Liver (tissue), 9 donors: ENCODE data around the gene BCL2L13. TPM values are rescaled to one million over a fixed set of nuclear protein-coding genes. Genes with fewer than 3 reads are reported as not detected.

Experiments used
- DNase-seq: peaks from one replicate; pipeline ENCODE4 v3.0.0-alpha.2; 2017; ENCODE audit warnings: low spot score
- H3K27ac ChIP-seq, 2 donors: one replicate each; pipeline ENCODE4 v1.7.0; 2013; ENCODE audit warnings: inconsistent platforms in 2 of 2, low read length in 2 of 2, control low read depth in 1 of 2, low read depth in 1 of 2, mild to moderate bottlenecking in 1 of 2
- H3K27me3 ChIP-seq, 4 donors: one replicate each; pipeline versions ENCODE4 v1.6.1 to v1.7.0; 2013; ENCODE audit warnings: low read length in 3 of 4, inconsistent platforms in 1 of 4, mild to moderate bottlenecking in 1 of 4, moderate library complexity in 1 of 4; ENCODE audit not compliant: control insufficient read depth in 4 of 4, insufficient read depth in 4 of 4
- H3K36me3 ChIP-seq, 4 donors: one replicate each; pipeline versions ENCODE4 v1.6.1 to v1.7.0; 2013; ENCODE audit warnings: low read length in 3 of 4, mild to moderate bottlenecking in 3 of 4, low read depth in 1 of 4, moderate library complexity in 1 of 4; ENCODE audit not compliant: control insufficient read depth in 4 of 4, insufficient read depth in 3 of 4
- H3K4me1 ChIP-seq, 4 donors: one replicate each; pipeline versions ENCODE4 v1.6.1 to v1.7.0; 2013; ENCODE audit warnings: low read length in 3 of 4, mild to moderate bottlenecking in 3 of 4, moderate library complexity in 1 of 4; ENCODE audit not compliant: control insufficient read depth in 4 of 4, insufficient read depth in 4 of 4
- H3K4me3 ChIP-seq, 3 donors: one replicate each; pipeline versions ENCODE4 v1.6.1 to v1.7.0; 2013; ENCODE audit warnings: low read length in 3 of 3, control low read depth in 1 of 3, low read depth in 1 of 3, mild to moderate bottlenecking in 1 of 3
- H3K9ac ChIP-seq, 2 donors: one replicate each; pipeline ENCODE4 v1.7.0; 2013; ENCODE audit warnings: low read length in 2 of 2, mild to moderate bottlenecking in 2 of 2, moderate library complexity in 2 of 2, control low read depth in 1 of 2, low read depth in 1 of 2
- H3K9me3 ChIP-seq, 4 donors: one replicate each; pipeline versions ENCODE4 v1.6.1 to v1.7.0; 2013; ENCODE audit warnings: low read length in 3 of 4; ENCODE audit not compliant: control insufficient read depth in 4 of 4
- EGR1 ChIP-seq, 2 donors: IDR thresholded peaks; 2 replicates each; pipeline ENCODE4 v1.6.1; 2016 to 2018; ENCODE audit warnings: antibody characterized with exemption in 2 of 2, low read depth in 2 of 2
- GABPA ChIP-seq, 2 donors: IDR thresholded peaks in 1 of 2; conservative IDR thresholded peaks in 1 of 2; 2 replicates each; pipeline ENCODE4 v1.6.1; 2016; ENCODE audit warnings: antibody characterized with exemption in 2 of 2, mild to moderate bottlenecking in 1 of 2, moderate library complexity in 1 of 2
- HNF4A ChIP-seq, 2 donors: conservative IDR thresholded peaks; 2 replicates each; pipeline ENCODE4 v1.6.1; 2016; ENCODE audit warnings: antibody characterized with exemption in 2 of 2, mild to moderate bottlenecking in 2 of 2
- HNF4G ChIP-seq: IDR thresholded peaks from 2 replicates; pipeline ENCODE4 v1.6.1; 2016; ENCODE audit warnings: antibody characterized with exemption
- JUND ChIP-seq, 2 donors: IDR thresholded peaks; 2 replicates each; pipeline ENCODE4 v1.6.1; 2016; ENCODE audit warnings: antibody characterized with exemption in 2 of 2
- RAD21 ChIP-seq, 2 donors: IDR thresholded peaks; 2 replicates each; pipeline ENCODE4 v1.6.1; 2016; ENCODE audit warnings: antibody characterized with exemption in 2 of 2, mild to moderate bottlenecking in 2 of 2
- RXRA ChIP-seq, 2 donors: IDR thresholded peaks; 2 replicates each; pipeline ENCODE4 v1.6.1; 2017 to 2018; ENCODE audit warnings: antibody characterized with exemption in 2 of 2, mild to moderate bottlenecking in 1 of 2
- WGBS: extraction: QIAGEN DNeasy Blood & Tissue Kit; methylation state at CpG from one replicate; pipeline ENCODE4 v1.1.7; 2013; 5-methylcytosine and 5-hydroxymethylcytosine counted together
- polyA plus RNA-seq, 2 donors: library from polyadenylated mRNA; stranded (reverse) in 1 of 2; unstranded in 1 of 2; fragments of 200-250 nt in 1 of 2; fragments of >200 nt in 1 of 2; fragmentation: Nextera tagmentation in 1 of 2; extraction: Ambion mirVana in 1 of 2; gene quantifications; one replicate each; pipeline versions ENCODE4 v1.2.1 to v1.2.3, GENCODE V29; 2013 to 2015
- total RNA-seq, 2 donors: library from RNA; depleted of rRNA; stranded (reverse); fragments of >200 nt; gene quantifications; one replicate each; pipeline ENCODE4 v1.2.3, GENCODE V29; 2014
- TF ChIP-seq, protein P1 (sequence below): IDR thresholded peaks from 2 replicates; pipeline ENCODE4 v1.6.1; 2016; ENCODE audit warnings: antibody characterized with exemption
- TF ChIP-seq, protein P2 (sequence below): fragments of 150-350 bp; IDR thresholded peaks from 2 replicates; pipeline ENCODE4 v1.5.1; 2017; ENCODE audit warnings: improper control_type of control experiment, low read depth, low read length; ENCODE audit not compliant: missing input control
- TF ChIP-seq, protein P3 (sequence below): IDR thresholded peaks from 2 replicates; pipeline ENCODE4 v1.6.1; 2016; ENCODE audit warnings: antibody characterized with exemption
- donor health status: healthy.
- donor health status: healthy.
- donor health status: healthy.
- donor health status: healthy.
- donor health status: healthy.

BCL2L13 gene
- total and polyA plus RNA-seq, 4 donors = 22.3 to 31.8 (median 24.5) TPM

GRCh38 chr22:17717708-17718107, 79.2 kb downstream of the BCL2L13 start:
- TF ChIP-seq GABPA (IDR thresholded peaks at IDR 0.05 in 1 of 2, conservative IDR thresholded peaks at IDR 0.05 in 1 of 2) (no peak), EGR1 (IDR thresholded peaks at IDR 0.05; ENCODE audit: low read depth in 2 of 2) (no peak), HNF4A (conservative IDR thresholded peaks at IDR 0.05) (no peak), JUND (IDR thresholded peaks at IDR 0.05) (no peak)
- TF ChIP-seq, protein P1, sequence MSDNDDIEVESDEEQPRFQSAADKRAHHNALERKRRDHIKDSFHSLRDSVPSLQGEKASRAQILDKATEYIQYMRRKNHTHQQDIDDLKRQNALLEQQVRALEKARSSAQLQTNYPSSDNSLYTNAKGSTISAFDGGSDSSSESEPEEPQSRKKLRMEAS = no peak
- Histone ChIP-seq H3K9ac (no peak overlapping the region), H3K4me1 (no peaks in the 10 kb centered on the region), H3K27ac (no peak overlapping the region), H3K27me3 (no peaks in the 10 kb centered on the region), H3K4me3 (no peak overlapping the region), H3K36me3 (peaks cover 0 to 3% (median 0%) of the 10 kb centered on the region in 4 donors), H3K9me3 (no peaks in the 10 kb centered on the region)
- WGBS = 92% methylated on average over 4 of the region's 4 CpGs
- no peak for DNase-seq

- no peak for DNase-seq
- Histone ChIP-seq H3K27ac (no peak overlapping the region), H3K4me1 (no peaks in the 10 kb centered on the region), H3K4me3 (no peak overlapping the region), H3K9me3 (no peaks in the 10 kb centered on the region), H3K27me3 (no peaks in the 10 kb centered on the region), H3K36me3 (peaks cover 0 to 3% (median 0%) of the 10 kb centered on the region in 4 donors), H3K9ac (no peak overlapping the region)
- TF ChIP-seq, protein P1 = no peak
- TF ChIP-seq EGR1 (IDR thresholded peaks at IDR 0.05; ENCODE audit: low read depth in 2 of 2) = no peak
- TF ChIP-seq, protein P2, sequence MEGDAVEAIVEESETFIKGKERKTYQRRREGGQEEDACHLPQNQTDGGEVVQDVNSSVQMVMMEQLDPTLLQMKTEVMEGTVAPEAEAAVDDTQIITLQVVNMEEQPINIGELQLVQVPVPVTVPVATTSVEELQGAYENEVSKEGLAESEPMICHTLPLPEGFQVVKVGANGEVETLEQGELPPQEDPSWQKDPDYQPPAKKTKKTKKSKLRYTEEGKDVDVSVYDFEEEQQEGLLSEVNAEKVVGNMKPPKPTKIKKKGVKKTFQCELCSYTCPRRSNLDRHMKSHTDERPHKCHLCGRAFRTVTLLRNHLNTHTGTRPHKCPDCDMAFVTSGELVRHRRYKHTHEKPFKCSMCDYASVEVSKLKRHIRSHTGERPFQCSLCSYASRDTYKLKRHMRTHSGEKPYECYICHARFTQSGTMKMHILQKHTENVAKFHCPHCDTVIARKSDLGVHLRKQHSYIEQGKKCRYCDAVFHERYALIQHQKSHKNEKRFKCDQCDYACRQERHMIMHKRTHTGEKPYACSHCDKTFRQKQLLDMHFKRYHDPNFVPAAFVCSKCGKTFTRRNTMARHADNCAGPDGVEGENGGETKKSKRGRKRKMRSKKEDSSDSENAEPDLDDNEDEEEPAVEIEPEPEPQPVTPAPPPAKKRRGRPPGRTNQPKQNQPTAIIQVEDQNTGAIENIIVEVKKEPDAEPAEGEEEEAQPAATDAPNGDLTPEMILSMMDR = no peak
- 91% methylated on average over 5 of the region's 5 CpGs for WGBS
These were observed 81.4 kb downstream of the BCL2L13 start for GRCh38 chr22:17719911-17720310.

- no peak overlapping the region for H3K27ac ChIP-seq
These were observed 85.7 kb downstream of the BCL2L13 start for GRCh38 chr22:17724241-17724640.

GRCh38 chr22:17724678-17725499, 86.3 kb downstream of the BCL2L13 start:
- Histone ChIP-seq H3K9me3 (no peaks in the 10 kb centered on the region), H3K27me3 (no peaks in the 10 kb centered on the region), H3K9ac (no peak overlapping the region), H3K36me3 (peaks cover 4 to 20% (median 14%) of the 10 kb centered on the region in 4 donors), H3K4me1 (no peaks in the 10 kb centered on the region), H3K4me3 (no peak overlapping the region), H3K27ac (no peak overlapping the region)
- TF ChIP-seq RXRA (IDR thresholded peaks at IDR 0.05) = no peak
- TF ChIP-seq EGR1 (IDR thresholded peaks at IDR 0.05; ENCODE audit: low read depth in 2 of 2) = no peak
- TF ChIP-seq, protein P1 = no peak
- TF ChIP-seq RAD21 (IDR thresholded peaks at IDR 0.05) = no peak
- no peak for DNase-seq
- 82% methylated on average over 8 of the region's 8 CpGs for WGBS

More at GRCh38 chr22:17724241-17724640, 85.7 kb downstream of the BCL2L13 start:
- no peaks in the 10 kb centered on the region for H3K9me3 ChIP-seq
- 92% methylated on average over 5 of the region's 5 CpGs for WGBS
- no peak overlapping the region for H3K4me3 ChIP-seq
- no peak for TF ChIP-seq HNF4A (conservative IDR thresholded peaks at IDR 0.05)
- TF ChIP-seq, protein P3, sequence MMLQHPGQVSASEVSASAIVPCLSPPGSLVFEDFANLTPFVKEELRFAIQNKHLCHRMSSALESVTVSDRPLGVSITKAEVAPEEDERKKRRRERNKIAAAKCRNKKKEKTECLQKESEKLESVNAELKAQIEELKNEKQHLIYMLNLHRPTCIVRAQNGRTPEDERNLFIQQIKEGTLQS = no peak
- no peak for TF ChIP-seq HNF4G
- H3K36me3 ChIP-seq = peaks cover 4 to 17% (median 11%) of the 10 kb centered on the region in 4 donors
- no peaks in the 10 kb centered on the region for H3K4me1 ChIP-seq
- H3K27me3 ChIP-seq = no peaks in the 10 kb centered on the region
- no peak overlapping the region for H3K9ac ChIP-seq
- no peak for DNase-seq
